Mammary epithelial cell (primary cell): ENCODE results near the gene WNT7A.

Experiments
- CTCF ChIP-seq, 2 donors: IDR thresholded peaks in 1 of 2; conservative IDR thresholded peaks in 1 of 2; 2 replicates each; pipeline ENCODE4 v1.5.1; 2011 to 2012; ENCODE audit warnings: inconsistent platforms in 2 of 2, low read length in 2 of 2, mild to moderate bottlenecking in 2 of 2, control low read depth in 1 of 2, low read depth in 1 of 2; ENCODE audit not compliant: insufficient read depth in 1 of 2; ENCODE audit errors: extremely low read depth in 1 of 2
- EZH2 ChIP-seq: IDR thresholded peaks from 2 replicates; pipeline ENCODE4 v1.6.1; 2012; ENCODE audit warnings: low read length, inconsistent platforms, borderline replicate concordance

GRCh38 chr3:13769422-13769821 lies 110.4 kb downstream of the WNT7A start:
- TF ChIP-seq CTCF (conservative IDR thresholded peaks at IDR 0.05 in 1 of 2, IDR thresholded peaks at IDR 0.05 in 1 of 2; ENCODE audit: extremely low read depth in 1 of 2, insufficient read depth in 1 of 2, low read depth in 1 of 2, low read length in 2 of 2) (no peak), EZH2 (no peak)
